ES-I3 (cell line): Measurements from ENCODE around the gene KRTAP1-1.
"Not testable (repeated sequence)": the region's sequence is repeated elsewhere in the genome, so short reads cannot be mapped to it uniquely, and the experiment has no call there.

Experiments used
- H3K36me3 ChIP-seq: 2 replicates; pipeline ENCODE4 v1.6.1; 2013; ENCODE audit warnings: mild to moderate bottlenecking, low read length, control low read depth, moderate library complexity; ENCODE audit not compliant: insufficient read depth
- H3K4me1 ChIP-seq: 2 replicates; pipeline ENCODE4 v1.6.1; 2013; ENCODE audit warnings: mild to moderate bottlenecking, control low read depth, low read length; ENCODE audit not compliant: insufficient read depth
- H3K9ac ChIP-seq: 2 replicates; pipeline ENCODE4 v1.6.1; 2013; ENCODE audit warnings: low read depth, mild to moderate bottlenecking, low read length, moderate library complexity
- H3K9me3 ChIP-seq: 2 replicates; pipeline ENCODE4 v1.6.1; 2013; ENCODE audit warnings: mild to moderate bottlenecking, low read length, moderate library complexity; ENCODE audit not compliant: control insufficient read depth, insufficient read depth

The KRTAP1-1 gene

GRCh38 chr17:41063449-41063848 is 22.2 kb upstream of the KRTAP1-1 start:
- no peaks in the 10 kb centered on the region for H3K36me3 ChIP-seq
- H3K4me1 ChIP-seq = 0 out of 2 replicates have a peak, but pooled peaks cover 4% of the 10 kb centered on the region
- no peaks in the 10 kb centered on the region for H3K9me3 ChIP-seq
- no peak overlapping the region for H3K9ac ChIP-seq

GRCh38 chr17:41061964-41062363 is 20.7 kb upstream of the KRTAP1-1 start:
- Histone ChIP-seq H3K9ac (no peak overlapping the region), H3K9me3 (no peaks in the 10 kb centered on the region), H3K4me1 (0 out of 2 replicates have a peak, but pooled peaks cover 4% of the 10 kb centered on the region), H3K36me3 (no peaks in the 10 kb centered on the region)

GRCh38 chr17:41060052-41060604 is 18.9 kb upstream of the KRTAP1-1 start, which contains the start of gene KRTAP2-3:
Gene KRTAP2-3 (minus strand): TSS chr17:41060114. CDS start chr17:41060050, 64 bp downstream.
- H3K4me1 ChIP-seq = 0 out of 2 replicates have a peak, but pooled peaks cover 4% of the 10 kb centered on the region
- no peaks in the 10 kb centered on the region for H3K9me3 ChIP-seq
- H3K9ac ChIP-seq = no peak within 1 kb of the TSS
- H3K36me3 ChIP-seq = no peaks in the 10 kb centered on the region

DNA sequence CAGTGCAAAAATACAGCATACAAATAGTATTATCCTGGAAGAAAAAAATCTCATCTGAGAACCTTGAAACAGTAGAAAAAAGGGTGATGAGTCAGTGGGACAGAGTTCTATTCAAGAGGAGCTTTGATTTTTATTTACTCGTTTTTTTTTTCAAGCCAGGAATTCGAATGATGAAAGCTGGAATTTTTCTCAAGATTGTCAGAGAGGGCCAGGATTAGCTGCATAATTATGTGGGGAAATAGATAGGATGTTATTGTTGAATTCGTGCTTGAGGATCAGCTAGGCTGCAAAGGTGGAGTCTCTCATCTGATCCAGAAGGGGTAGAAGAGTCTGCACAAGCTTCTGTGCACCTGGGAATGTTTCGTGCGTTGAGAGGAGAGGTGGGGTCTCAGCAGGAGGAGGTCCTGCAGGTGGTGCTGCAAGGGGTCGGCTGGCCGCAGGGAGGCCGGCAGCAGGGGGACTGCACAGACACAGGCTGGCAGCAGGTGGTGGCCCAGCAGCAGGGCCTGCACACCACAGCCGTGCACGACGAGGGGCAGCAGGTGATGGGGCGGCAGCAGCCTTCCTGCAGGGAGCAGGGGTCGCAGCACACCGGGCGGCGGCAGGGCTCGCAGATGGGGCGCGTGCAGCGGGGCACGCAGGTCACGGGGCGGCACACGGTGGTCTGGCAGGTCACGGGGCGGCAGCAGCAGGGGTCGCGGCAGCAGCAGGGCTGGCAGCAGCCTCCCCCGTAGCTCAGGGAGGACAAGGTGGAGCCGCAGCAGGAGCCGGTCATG is 18.2 kb upstream of the KRTAP1-1 start:
- H3K9me3 ChIP-seq, H3K4me1 ChIP-seq, H3K36me3 ChIP-seq, H3K9ac ChIP-seq: not testable (repeated sequence)

DNA sequence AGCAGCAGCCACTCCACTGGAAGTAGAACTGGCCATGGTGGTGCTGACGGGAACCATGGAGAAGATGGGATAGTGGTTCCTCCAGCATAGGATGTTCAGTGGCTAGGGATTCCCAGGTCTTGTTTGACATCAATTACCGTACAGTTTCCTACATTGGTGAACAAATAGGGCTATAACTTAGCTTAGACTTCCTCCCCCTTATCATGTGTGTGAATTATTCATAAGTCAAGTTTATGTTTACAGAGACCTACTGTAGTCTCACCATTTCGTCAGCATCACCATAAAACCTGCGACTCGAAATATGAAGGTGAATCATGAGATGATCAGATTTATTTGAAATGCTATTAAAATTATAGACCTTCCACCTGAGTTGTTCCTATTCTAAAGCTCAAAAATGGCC is 17.5 kb upstream of the KRTAP1-1 start:
- Histone ChIP-seq H3K9ac (no peak overlapping the region), H3K4me1 (0 out of 2 replicates have a peak, but pooled peaks cover 4% of the 10 kb centered on the region), H3K36me3 (no peaks in the 10 kb centered on the region), H3K9me3 (no peaks in the 10 kb centered on the region; the same call in 1 of the 2 replicates)

- Histone ChIP-seq H3K9ac (no peak overlapping the region), H3K9me3 (no peaks in the 10 kb centered on the region; the same call in 1 of the 2 replicates), H3K36me3 (no peaks in the 10 kb centered on the region), H3K4me1 (0 out of 2 replicates have a peak, but pooled peaks cover 4% of the 10 kb centered on the region)
Observed at GRCh38 chr17:41057547-41057946, 16.3 kb upstream of the KRTAP1-1 start.

DNA sequence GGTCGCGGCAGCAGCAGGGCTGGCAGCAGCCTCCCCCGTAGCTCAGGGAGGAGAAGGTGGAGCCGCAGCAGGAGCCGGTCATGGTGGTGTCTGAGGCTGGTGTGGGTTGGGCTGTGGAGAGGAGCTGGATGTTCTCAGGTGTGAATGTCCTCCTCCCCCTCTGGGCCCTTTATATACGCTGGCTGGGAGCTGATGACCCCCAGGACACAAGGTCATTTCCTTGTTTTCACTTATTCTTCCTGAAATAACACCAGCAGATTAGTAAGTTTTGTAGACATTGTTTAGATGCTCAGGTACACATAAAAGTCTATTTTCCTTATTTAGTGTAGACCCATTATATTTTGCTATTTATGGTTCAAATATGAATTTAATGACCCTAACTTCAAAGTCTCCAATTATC is 13.9 kb upstream of the KRTAP1-1 start, which contains the start of gene KRTAP2-2:
Gene KRTAP2-2, minus strand, starts transcription at position 101 of the 400 bp plus-strand sequence. Its CDS starts 19 bp downstream, at position 82.
- H3K36me3 ChIP-seq, H3K9me3 ChIP-seq, H3K4me1 ChIP-seq, H3K9ac ChIP-seq: not testable (repeated sequence)

DNA sequence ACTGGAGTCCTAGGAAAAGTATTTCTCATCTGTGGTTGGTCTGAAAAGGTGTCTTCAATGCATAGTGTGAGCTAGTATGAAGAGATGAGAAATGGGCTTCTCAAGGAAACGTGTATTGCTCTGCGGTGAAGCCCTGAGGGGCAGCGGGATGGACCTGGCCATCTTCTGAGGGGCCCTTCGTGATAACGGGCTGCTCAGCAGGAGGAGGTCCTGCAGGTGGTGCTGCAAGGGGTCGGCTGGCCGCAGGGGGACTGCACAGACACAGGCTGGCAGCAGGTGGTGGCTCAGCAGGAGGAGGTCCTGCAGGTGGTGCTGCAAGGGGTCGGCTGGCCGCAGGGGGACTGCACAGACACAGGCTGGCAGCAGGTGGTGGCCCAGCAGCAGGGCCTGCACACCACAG is 13.3 kb upstream of the KRTAP1-1 start:
- H3K9ac ChIP-seq, H3K36me3 ChIP-seq, H3K4me1 ChIP-seq, H3K9me3 ChIP-seq: not testable (repeated sequence)

- H3K36me3 ChIP-seq = no peaks in the 10 kb centered on the region
- 0 out of 2 replicates have a peak, but pooled peaks cover 3% of the 10 kb centered on the region for H3K4me1 ChIP-seq
- H3K9ac ChIP-seq = no peak overlapping the region
- no peaks in the 10 kb centered on the region; the same call in 1 of the 2 replicates for H3K9me3 ChIP-seq
Observed at GRCh38 chr17:41054025-41054424, 12.8 kb upstream of the KRTAP1-1 start.

- Histone ChIP-seq H3K9ac (no peak overlapping the region), H3K9me3 (no peaks in the 10 kb centered on the region; the same call in 1 of the 2 replicates), H3K36me3 (no peaks in the 10 kb centered on the region), H3K4me1 (peaks cover 7% of the 10 kb centered on the region; the same call in 1 of the 2 replicates)
Observed at GRCh38 chr17:41052566-41052965, 11.3 kb upstream of the KRTAP1-1 start.

DNA sequence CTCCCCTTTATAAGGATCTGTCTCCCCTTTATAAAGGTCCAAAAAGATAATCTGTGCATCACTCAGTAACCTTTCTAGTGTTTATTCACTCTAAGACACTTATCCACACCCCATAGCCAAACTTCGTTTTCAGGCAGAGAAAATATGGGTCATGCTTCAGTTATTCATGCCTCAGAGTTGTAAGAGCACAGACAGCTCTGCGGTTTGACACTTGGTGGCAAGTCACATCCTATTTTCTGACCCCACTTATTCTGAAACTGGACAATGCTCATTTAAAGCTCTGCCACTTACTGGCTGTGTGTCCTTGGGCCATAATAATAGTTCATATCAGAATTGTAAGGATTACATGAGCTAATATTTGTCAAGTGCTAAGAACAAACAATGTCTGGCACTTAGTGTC is 7.9 kb upstream of the KRTAP1-1 start:
- H3K36me3 ChIP-seq = no peaks in the 10 kb centered on the region
- no peaks in the 10 kb centered on the region; the same call in 1 of the 2 replicates for H3K9me3 ChIP-seq
- no peak overlapping the region for H3K9ac ChIP-seq
- H3K4me1 ChIP-seq = peaks cover 7% of the 10 kb centered on the region; the same call in 1 of the 2 replicates

DNA sequence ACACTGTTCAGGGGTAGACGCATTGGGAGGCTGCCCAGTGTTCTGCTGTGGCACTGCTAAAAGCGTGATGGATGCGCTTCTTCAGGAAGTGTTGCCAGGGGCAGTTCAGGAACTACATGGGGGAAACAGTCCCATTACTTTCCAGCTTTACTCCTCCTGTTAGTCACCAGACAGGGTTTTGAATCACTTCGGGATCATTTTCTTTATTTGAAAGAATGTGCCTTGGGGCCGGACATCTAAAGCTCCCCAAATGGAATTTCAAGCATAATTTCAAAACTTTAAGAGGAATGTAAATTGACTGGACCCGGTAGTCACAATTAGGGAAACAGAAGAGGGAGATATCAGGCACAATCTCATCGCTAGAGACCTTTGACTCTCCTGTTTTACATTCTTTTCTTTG is 7.2 kb upstream of the KRTAP1-1 start:
- H3K4me1 ChIP-seq = peaks cover 7% of the 10 kb centered on the region; the same call in 1 of the 2 replicates
- no peak overlapping the region for H3K9ac ChIP-seq
- H3K9me3 ChIP-seq = no peaks in the 10 kb centered on the region
- H3K36me3 ChIP-seq = no peaks in the 10 kb centered on the region

DNA sequence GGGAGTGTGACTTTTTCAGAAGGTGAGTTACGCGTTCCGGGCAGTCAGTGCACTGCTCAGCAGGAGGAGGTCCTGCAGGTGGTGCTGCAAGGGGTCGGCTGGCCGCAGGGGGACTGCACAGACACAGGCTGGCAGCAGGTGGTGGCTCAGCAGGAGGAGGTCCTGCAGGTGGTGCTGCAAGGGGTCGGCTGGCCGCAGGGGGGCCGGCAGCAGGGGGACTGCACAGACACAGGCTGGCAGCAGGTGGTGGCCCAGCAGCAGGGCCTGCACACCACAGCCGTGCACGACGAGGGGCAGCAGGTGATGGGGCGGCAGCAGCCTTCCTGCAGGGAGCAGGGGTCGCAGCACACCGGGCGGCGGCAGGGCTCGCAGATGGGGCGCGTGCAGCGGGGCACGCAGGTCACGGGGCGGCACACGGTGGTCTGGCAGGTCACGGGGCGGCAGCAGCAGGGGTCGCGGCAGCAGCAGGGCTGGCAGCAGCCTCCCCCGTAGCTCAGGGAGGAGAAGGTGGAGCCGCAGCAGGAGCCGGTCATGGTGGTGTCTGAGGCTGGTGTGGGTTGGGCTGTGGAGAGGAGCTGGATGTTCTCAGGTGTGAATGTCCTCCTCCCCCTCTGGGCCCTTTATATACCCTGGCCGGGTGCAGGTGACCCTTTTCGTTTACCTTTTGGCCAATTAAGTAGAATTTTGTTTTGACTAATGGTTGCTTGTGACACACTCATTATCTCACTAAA is 5.7 kb upstream of the KRTAP1-1 start, which contains the start of gene KRTAP2-1:
Gene KRTAP2-1, minus strand, starts transcription at position 582 of the 731 bp plus-strand sequence. Its CDS starts 49 bp downstream, at position 533.
- not testable (repeated sequence) for H3K9ac ChIP-seq, H3K4me1 ChIP-seq, H3K36me3 ChIP-seq, H3K9me3 ChIP-seq

- H3K36me3 ChIP-seq = no peaks in the 10 kb centered on the region
- H3K9ac ChIP-seq = no peak overlapping the region
- H3K4me1 ChIP-seq = peaks cover 10% of the 10 kb centered on the region; the same call in 1 of the 2 replicates
- no peaks in the 10 kb centered on the region for H3K9me3 ChIP-seq
Observed at GRCh38 chr17:41042953-41043352, 1.7 kb upstream of the KRTAP1-1 start.
